IMR-90 (cell line): ENCODE measurements around the gene ETV3L. TPM values are rescaled to one million over a fixed set of nuclear protein-coding genes. Genes with fewer than 3 reads are reported as not detected.

Experiments
- ATAC-seq: fragments of 200-7000 bp; cut with Tn5 transposase; 2 replicates; pipeline ENCODE4 v1.9.1; 2020; ENCODE audit warnings: low read depth, mild to moderate bottlenecking, moderate library complexity
- BruUV-seq: library from RNA; stranded (reverse); fragments of 400-500 nt; replicated peaks from 2 replicates; lab custom pipeline; 2021; lab: Mats Ljungman, UMichigan
- CTCF ChIA-PET: fragments of 300-600 bp; formaldehyde crosslinking; extraction: SDS; loops from one replicate; lab custom pipeline; 2021; ENCODE audit warnings: antibody characterized with exemption; lab: Yijun Ruan, JAX
- POLR2A ChIA-PET: fragments of 300-600 bp; sonication (Branson Sonifier 250); formaldehyde crosslinking; loops from one replicate; lab custom pipeline; 2022; ENCODE audit warnings: antibody characterized with exemption; ENCODE audit not compliant: unreplicated experiment; lab: Charles Lee
- DNase-seq: peaks from one replicate; pipeline ENCODE4 v3.0.0; 2013
- H2AFZ ChIP-seq: replicated peaks from 2 replicates; pipeline ENCODE3; 2013; ENCODE audit warnings: low read length, mild to moderate bottlenecking; ENCODE audit not compliant: poor library complexity
- H2AK5ac ChIP-seq: 2 replicates; pipeline ENCODE4 v1.6.1; 2013; ENCODE audit warnings: low read depth, low read length, inconsistent platforms
- H2AK9ac ChIP-seq: replicated peaks from 2 replicates; pipeline ENCODE3; 2013; ENCODE audit warnings: mild to moderate bottlenecking, low read depth, low read length, moderate library complexity; ENCODE audit not compliant: poor library complexity
- H2BK120ac ChIP-seq: 2 replicates; pipeline ENCODE4 v1.6.1; 2013; ENCODE audit warnings: low read depth, low read length, inconsistent platforms
- H2BK15ac ChIP-seq: 3 replicates; pipeline ENCODE4 v1.6.1; 2013; ENCODE audit warnings: low read depth, low read length, inconsistent platforms
- H2BK20ac ChIP-seq: 2 replicates; pipeline ENCODE4 v1.6.1; 2013; ENCODE audit warnings: low read depth, mild to moderate bottlenecking, inconsistent platforms, low read length, moderate library complexity
- H2BK5ac ChIP-seq: 2 replicates; pipeline ENCODE4 v1.6.1; 2013; ENCODE audit warnings: mild to moderate bottlenecking, low read depth, low read length, inconsistent platforms; ENCODE audit not compliant: poor library complexity, severe bottlenecking
- H3K14ac ChIP-seq: replicated peaks from 2 replicates; pipeline ENCODE4 v1.6.1; 2013; ENCODE audit warnings: low read depth, low read length, inconsistent platforms
- H3K18ac ChIP-seq: 2 replicates; pipeline ENCODE4 v1.6.1; 2013; ENCODE audit warnings: low read depth, low read length, control low read depth
- H3K23ac ChIP-seq: 2 replicates; pipeline ENCODE4 v1.6.1; 2013; ENCODE audit warnings: low read depth, low read length, inconsistent platforms
- H3K27ac ChIP-seq: 2 replicates; pipeline ENCODE4 v1.5.1; 2013; ENCODE audit warnings: mild to moderate bottlenecking, control low read depth, low read length; ENCODE audit not compliant: insufficient read depth
- H3K27me3 ChIP-seq: 2 replicates; pipeline ENCODE4 v1.6.1; 2013; ENCODE audit warnings: low read length; ENCODE audit not compliant: control insufficient read depth, insufficient read depth
- H3K36me3 ChIP-seq: 2 replicates; pipeline ENCODE4 v1.6.1; 2013; ENCODE audit warnings: low read length, mixed read lengths; ENCODE audit not compliant: control insufficient read depth, insufficient read depth
- H3K4ac ChIP-seq: 2 replicates; pipeline ENCODE4 v1.6.1; 2013; ENCODE audit warnings: low read depth, low read length, inconsistent platforms
- H3K4me1 ChIP-seq: 2 replicates; pipeline ENCODE4 v1.6.1; 2013; ENCODE audit warnings: low read length, mixed read lengths; ENCODE audit not compliant: control insufficient read depth, insufficient read depth
- H3K4me2 ChIP-seq: 2 replicates; pipeline ENCODE4 v1.6.1; 2013; ENCODE audit warnings: low read depth, mild to moderate bottlenecking, control low read depth, low read length, moderate library complexity
- H3K4me3 ChIP-seq: 2 replicates; pipeline ENCODE4 v1.5.1; 2013; ENCODE audit warnings: low read depth, mild to moderate bottlenecking, control low read depth, low read length, moderate library complexity; ENCODE audit not compliant: insufficient read depth
- H3K56ac ChIP-seq: 2 replicates; pipeline ENCODE4 v1.6.1; 2013; ENCODE audit warnings: low read length, inconsistent platforms; ENCODE audit not compliant: insufficient read depth; ENCODE audit errors: extremely low read depth
- H3K79me1 ChIP-seq, 2 experiments: 2 replicates each; pipeline ENCODE4 v1.6.1; 2013; ENCODE audit warnings: low read length in 2 of 2, inconsistent platforms in 1 of 2, low read depth in 1 of 2
- H3K9ac ChIP-seq: 2 replicates; pipeline ENCODE4 v1.6.1; 2013; ENCODE audit warnings: low read depth, low read length, control low read depth
- H3K9me1 ChIP-seq: 2 replicates; pipeline ENCODE4 v1.6.1; 2013; ENCODE audit warnings: low read length, inconsistent platforms; ENCODE audit not compliant: insufficient read depth
- H3K9me3 ChIP-seq: 2 replicates; pipeline ENCODE4 v1.6.1; 2013; ENCODE audit warnings: low read length; ENCODE audit not compliant: control insufficient read depth, insufficient read depth
- H4K20me1 ChIP-seq: 2 replicates; pipeline ENCODE4 v1.6.1; 2013; ENCODE audit warnings: low read length, inconsistent platforms; ENCODE audit not compliant: insufficient read depth
- H4K5ac ChIP-seq: 2 replicates; pipeline ENCODE4 v1.6.1; 2013; ENCODE audit warnings: mild to moderate bottlenecking, low read depth, low read length, control low read depth
- H4K8ac ChIP-seq, 2 experiments: 2 replicates each; pipeline ENCODE4 v1.6.1; 2013; ENCODE audit warnings: low read depth in 2 of 2, low read length in 2 of 2, control low read depth in 1 of 2, inconsistent platforms in 1 of 2
- H4K91ac ChIP-seq: 2 replicates; pipeline ENCODE4 v1.6.1; 2013; ENCODE audit warnings: low read depth, low read length, inconsistent platforms; ENCODE audit not compliant: insufficient read depth
- BHLHE40 ChIP-seq: fragments of 150-350 bp; IDR thresholded peaks from 2 replicates; pipeline ENCODE4 v1.6.1; 2016; ENCODE audit warnings: mild to moderate bottlenecking, low read depth, low read length
- CEBPB ChIP-seq: IDR thresholded peaks from 2 replicates; pipeline ENCODE4 v1.6.1; 2012; ENCODE audit warnings: low read depth, low read length, improper control_type of control experiment
- CHD1 ChIP-seq: IDR thresholded peaks from 2 replicates; pipeline ENCODE4 v1.6.1; 2012; ENCODE audit warnings: low read depth, low read length, improper control_type of control experiment
- CTCF ChIP-seq: conservative IDR thresholded peaks from 2 replicates; pipeline ENCODE4 v1.5.1; 2012; ENCODE audit warnings: mild to moderate bottlenecking, low read depth, low read length, improper control_type of control experiment
- ELK1 ChIP-seq: fragments of 150-350 bp; IDR thresholded peaks from 2 replicates; pipeline ENCODE4 v1.6.1; 2016; ENCODE audit warnings: low read depth, mild to moderate bottlenecking, low read length, moderate library complexity, borderline replicate concordance
- FOS ChIP-seq: fragments of 150-350 bp; IDR thresholded peaks from 2 replicates; pipeline ENCODE4 v1.6.1; 2016; ENCODE audit warnings: low read depth, low read length
- MAFK ChIP-seq: IDR thresholded peaks from 2 replicates; pipeline ENCODE4 v1.6.1; 2012; ENCODE audit warnings: low read depth, low read length, improper control_type of control experiment
- MXI1 ChIP-seq: IDR thresholded peaks from 2 replicates; pipeline ENCODE4 v1.6.1; 2012; ENCODE audit warnings: low read depth, mild to moderate bottlenecking, low read length, moderate library complexity, borderline replicate concordance
- NFE2L2 ChIP-seq: fragments of 150-350 bp; IDR thresholded peaks from 2 replicates; pipeline ENCODE4 v1.6.1; 2016; ENCODE audit warnings: low read depth, mild to moderate bottlenecking, low read length
- POLR2A ChIP-seq: IDR thresholded peaks from 2 replicates; pipeline ENCODE4 v1.6.1; 2012; ENCODE audit warnings: mild to moderate bottlenecking, low read depth, low read length
- RAD21 ChIP-seq: IDR thresholded peaks from 2 replicates; pipeline ENCODE4 v1.6.1; 2012; ENCODE audit warnings: low read length, improper control_type of control experiment
- RCOR1 ChIP-seq: IDR thresholded peaks from 2 replicates; pipeline ENCODE4 v1.6.1; 2012; ENCODE audit warnings: mild to moderate bottlenecking, low read length, improper control_type of control experiment; ENCODE audit not compliant: insufficient replicate concordance
- RFX5 ChIP-seq: IDR thresholded peaks from 2 replicates; pipeline ENCODE4 v1.8.0; 2012; ENCODE audit warnings: low read depth, mild to moderate bottlenecking, low read length, moderate library complexity
- SMC3 ChIP-seq: fragments of 150-350 bp; IDR thresholded peaks from 2 replicates; pipeline ENCODE4 v1.6.1; 2016; ENCODE audit warnings: low read depth, mild to moderate bottlenecking, antibody characterized with exemption, low read length, moderate library complexity
- WGBS, 2 experiments: methylation state at CpG; one replicate each; pipeline versions ENCODE4 v1.1.5 to v1.1.7; 2013; ENCODE audit warnings: missing lambda C conversion rate in 2 of 2; ENCODE audit not compliant: insufficient read length in 1 of 2; ENCODE audit errors: extremely low coverage in 2 of 2; 5-methylcytosine and 5-hydroxymethylcytosine counted together
- dilution Hi-C: fragments of 300-500 bp; cut with HindIII; formaldehyde crosslinking; loops from one replicate; pipeline ENCODE4 v1.14.3; 2018; ENCODE audit warnings: low sequenced_read_pairs; ENCODE audit not compliant: unreplicated experiment
- in situ Hi-C: fragments of 300-500 bp; cut with MboI; formaldehyde crosslinking; loops from 3 replicates; pipeline ENCODE4 v1.14.3; 2019; ENCODE audit warnings: low sequenced_read_pairs, inconsistent platforms, mixed read lengths
- intact Hi-C: fragments of 100-400 bp; cut with micrococcal nuclease; formaldehyde crosslinking; loops from 2 replicates; pipeline ENCODE4 v1.10.0; 2022
- polyA plus RNA-seq, 3 experiments: library from polyadenylated mRNA; depleted of rRNA; stranded (reverse); fragments of >200 nt; gene quantifications; 2 replicates each; pipeline ENCODE4 v1.2.3, GENCODE V29; 2012; ENCODE audit warnings: low replicate concordance in 1 of 3
- total RNA-seq: library from RNA; depleted of rRNA; stranded (reverse); fragments of >200 nt; gene quantifications from 2 replicates; pipeline ENCODE4 v1.2.3, GENCODE V29; 2012

Gene ETV3L
- total and polyA plus RNA-seq, 2 of the 4 experiments (the other 2 are of a cell fraction), result not detected

GRCh38 chr1:157132111-157132510 lies 32.5 kb upstream of the ETV3L start:
- TF ChIP-seq CTCF (no peak), RAD21 (no peak), BHLHE40 (no peak), MXI1 (no peak), CEBPB (no peak), ELK1 (no peak), RFX5 (no peak), FOS (no peak), POLR2A (no peak), RCOR1 (no peak), NFE2L2 (no peak), MAFK (no peak), SMC3 (no peak), CHD1 (no peak)
- POLR2A ChIA-PET, result no interaction called here
- intact Hi-C loops, result no loop called here

More at GRCh38 chr1:157132111-157132510, 32.5 kb upstream of the ETV3L start:
- Histone ChIP-seq H3K9ac (no peak overlapping the region), H4K8ac (no peak overlapping the region), H3K56ac (no peak overlapping the region), H2BK5ac (no peak overlapping the region), H3K27ac (no peak overlapping the region), H2AFZ (no peak overlapping the region), H3K14ac (no peak overlapping the region), H3K9me3 (no peaks in the 10 kb centered on the region), H2BK120ac (no peak overlapping the region), H3K4me2 (no peak overlapping the region), H2AK9ac (no peak overlapping the region), H2AK5ac (no peak overlapping the region), H3K27me3 (no peaks in the 10 kb centered on the region), H4K91ac (no peak overlapping the region), H3K18ac (no peak overlapping the region), H3K4me1 (peaks cover 2% of the 10 kb centered on the region; the same call in 1 of the 2 replicates), H3K9me1 (peaks cover 2% of the 10 kb centered on the region; the same call in 1 of the 2 replicates), H2BK15ac (no peak overlapping the region), H3K4me3 (no peak overlapping the region), H4K5ac (no peak overlapping the region), H2BK20ac (no peak overlapping the region), H3K36me3 (peaks cover 41% of the 10 kb centered on the region), H3K79me1 (peaks cover 31 to 33% of the 10 kb centered on the region in 2 experiments), H3K4ac (no peak overlapping the region), H3K23ac (no peak overlapping the region), H4K20me1 (peaks cover 16% of the 10 kb centered on the region)
- in situ Hi-C loops, result no loop called here
- BruUV-seq, result no TSS peak
- CTCF ChIA-PET, result no interaction called here
- dilution Hi-C loops, result no loop called here
- no CpG with 5 or more reads among the region's 5 CpGs for WGBS, 2 experiments
- ATAC-seq, result no peak
- DNase-seq, result no peak
